Stomach (tissue), 4 donors: ENCODE results near the gene CACNG4.

Experiments used
- POLR2AphosphoS5 ChIP-seq, 3 donors: sonication (generic); formaldehyde crosslinking; IDR thresholded peaks; one replicate each; pipeline ENCODE4 v1.6.1; 2016; ENCODE audit warnings: antibody characterized with exemption in 3 of 3
- TF ChIP-seq, protein P1 (sequence below), 7 experiments: fragments of 450-650 bp in 4 of 7; fragments of 200-600 bp in 3 of 7; sonication (generic) in 3 of 7; IDR thresholded peaks; one replicate each; pipeline ENCODE4 v1.5.1; 2016 to 2019; ENCODE audit warnings: antibody characterized with exemption in 7 of 7, control low read depth in 2 of 7, mild to moderate bottlenecking in 1 of 7

DNA sequence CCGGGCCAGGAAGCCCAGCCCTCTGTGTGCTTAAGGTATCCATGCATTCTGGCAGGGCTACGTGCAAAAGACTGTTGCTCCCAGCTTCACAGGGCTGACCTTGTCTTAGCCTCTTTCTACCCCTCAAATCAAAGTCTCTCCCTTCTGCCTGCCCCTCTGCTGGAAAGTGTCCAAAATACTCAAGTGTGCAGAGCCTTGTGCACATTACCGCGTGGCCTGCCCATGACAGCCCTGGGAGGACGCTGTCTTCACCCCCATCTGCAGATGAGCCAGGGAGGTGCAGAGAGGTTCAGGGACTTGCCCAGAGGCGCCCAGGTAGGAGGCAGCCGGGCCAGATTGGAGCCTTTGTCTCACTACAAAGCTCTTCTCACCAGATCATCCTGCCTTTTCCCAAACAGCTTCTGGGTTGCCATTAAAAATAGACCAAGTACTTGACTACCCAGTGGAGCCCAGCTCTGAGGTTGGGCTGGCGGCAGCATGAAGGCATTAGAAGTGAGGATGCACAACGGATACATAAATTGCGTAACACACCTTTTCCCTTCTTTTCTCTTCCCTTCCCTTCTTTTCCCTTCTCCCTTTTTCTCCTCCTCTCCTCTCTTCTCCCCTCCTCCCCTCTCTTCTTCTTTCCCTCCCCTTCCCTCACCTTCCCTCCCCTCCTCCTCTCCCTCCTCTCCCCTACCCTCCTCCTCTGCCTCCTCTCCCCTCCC is 3.5 kb downstream of the CACNG4 start:
- TF ChIP-seq, protein P1, sequence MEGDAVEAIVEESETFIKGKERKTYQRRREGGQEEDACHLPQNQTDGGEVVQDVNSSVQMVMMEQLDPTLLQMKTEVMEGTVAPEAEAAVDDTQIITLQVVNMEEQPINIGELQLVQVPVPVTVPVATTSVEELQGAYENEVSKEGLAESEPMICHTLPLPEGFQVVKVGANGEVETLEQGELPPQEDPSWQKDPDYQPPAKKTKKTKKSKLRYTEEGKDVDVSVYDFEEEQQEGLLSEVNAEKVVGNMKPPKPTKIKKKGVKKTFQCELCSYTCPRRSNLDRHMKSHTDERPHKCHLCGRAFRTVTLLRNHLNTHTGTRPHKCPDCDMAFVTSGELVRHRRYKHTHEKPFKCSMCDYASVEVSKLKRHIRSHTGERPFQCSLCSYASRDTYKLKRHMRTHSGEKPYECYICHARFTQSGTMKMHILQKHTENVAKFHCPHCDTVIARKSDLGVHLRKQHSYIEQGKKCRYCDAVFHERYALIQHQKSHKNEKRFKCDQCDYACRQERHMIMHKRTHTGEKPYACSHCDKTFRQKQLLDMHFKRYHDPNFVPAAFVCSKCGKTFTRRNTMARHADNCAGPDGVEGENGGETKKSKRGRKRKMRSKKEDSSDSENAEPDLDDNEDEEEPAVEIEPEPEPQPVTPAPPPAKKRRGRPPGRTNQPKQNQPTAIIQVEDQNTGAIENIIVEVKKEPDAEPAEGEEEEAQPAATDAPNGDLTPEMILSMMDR (IDR thresholded peaks at IDR 0.05): no peak
- no peak for TF ChIP-seq POLR2AphosphoS5 (IDR thresholded peaks at IDR 0.05)
